Measurements from ENCODE around the gene HS3ST5. TPM values are rescaled to one million over a fixed set of nuclear protein-coding genes. Genes with fewer than 3 reads are reported as not detected.

HS3ST5 gene
- total RNA-seq, 1 donor from 2014 or later, result 0.12 TPM

- intact Hi-C loops (cut with DNase I), result no loop called here
- H3K27ac ChIP-seq, result no peak overlapping the region
- H3K4me3 ChIP-seq, result no peak overlapping the region
- no peaks in the 10 kb centered on the region for H3K4me1 ChIP-seq
- H3K27me3 ChIP-seq (ENCODE audit: low read depth), result no peaks in the 10 kb centered on the region
- no peak for ATAC-seq
- DNase-seq, result no peak
- no peaks in the 10 kb centered on the region for H3K9me3 ChIP-seq
- no peak for TF ChIP-seq CTCF (IDR thresholded peaks at IDR 0.05)
- H3K36me3 ChIP-seq, result no peaks in the 10 kb centered on the region
Measured at GRCh38 chr6:114216789-114217467, 125.9 kb downstream of the HS3ST5 start.

GRCh38 chr6:114210467-114210866 is 132.4 kb downstream of the HS3ST5 start:
- no peaks in the 10 kb centered on the region for H3K9me3 ChIP-seq
- no peak overlapping the region for H3K4me3 ChIP-seq
- no peaks in the 10 kb centered on the region for H3K4me1 ChIP-seq
- no peak for DNase-seq
- ATAC-seq, result no peak
- no peaks in the 10 kb centered on the region for H3K36me3 ChIP-seq
- no peak for TF ChIP-seq CTCF (IDR thresholded peaks at IDR 0.05)
- H3K27ac ChIP-seq, result no peak overlapping the region
- H3K27me3 ChIP-seq (ENCODE audit: low read depth), result no peaks in the 10 kb centered on the region
- intact Hi-C loops (cut with DNase I), result no loop called here

- no peaks in the 10 kb centered on the region for H3K27me3 ChIP-seq (ENCODE audit: low read depth)
Measured at GRCh38 chr6:114203460-114203859, 139.4 kb downstream of the HS3ST5 start.

GRCh38 chr6:114202389-114202788 is 140.4 kb downstream of the HS3ST5 start:
- Histone ChIP-seq H3K4me1 (no peaks in the 10 kb centered on the region), H3K27me3 (ENCODE audit: low read depth) (no peaks in the 10 kb centered on the region), H3K27ac (no peak overlapping the region), H3K36me3 (no peaks in the 10 kb centered on the region), H3K4me3 (no peak overlapping the region), H3K9me3 (no peaks in the 10 kb centered on the region)
- no peak for TF ChIP-seq CTCF (IDR thresholded peaks at IDR 0.05)
- DNase-seq (no peak), ATAC-seq (no peak)
- intact Hi-C loops (cut with DNase I), result no loop called here

More at GRCh38 chr6:114203460-114203859, 139.4 kb downstream of the HS3ST5 start:
- DNase-seq, result no peak
- H3K36me3 ChIP-seq, result no peaks in the 10 kb centered on the region
- TF ChIP-seq CTCF (IDR thresholded peaks at IDR 0.05), result no peak
- no peaks in the 10 kb centered on the region for H3K9me3 ChIP-seq
- ATAC-seq, result no peak
- no peak overlapping the region for H3K27ac ChIP-seq
- intact Hi-C loops (cut with DNase I), result no loop called here
- H3K4me1 ChIP-seq, result no peaks in the 10 kb centered on the region
- H3K4me3 ChIP-seq, result no peak overlapping the region

- DNase-seq (no peak), ATAC-seq (no peak)
- Histone ChIP-seq H3K4me1 (no peaks in the 10 kb centered on the region), H3K27ac (no peak overlapping the region), H3K4me3 (no peak overlapping the region), H3K27me3 (ENCODE audit: low read depth) (no peaks in the 10 kb centered on the region), H3K9me3 (no peaks in the 10 kb centered on the region), H3K36me3 (no peaks in the 10 kb centered on the region)
- TF ChIP-seq CTCF (IDR thresholded peaks at IDR 0.05), result no peak
- intact Hi-C loops (cut with DNase I), result no loop called here
Measured at GRCh38 chr6:114200891-114201290, 141.9 kb downstream of the HS3ST5 start.
